Stimulated activated CD4-positive, alpha-beta T cell treated with anti-CD3 and anti-CD28 coated beads, Interleukin-1b, Interleukin-23, amount 100 ng/mL, for 48 hours (primary cell): ENCODE results near the gene RTN4.
A peak's percentile ranks its signal among the peaks of the same experiment; 100 is the strongest.
"Not testable (repeated sequence)": the region's sequence is repeated elsewhere in the genome, so short reads cannot be mapped to it uniquely, and the experiment has no call there.

Experiments
- DNase-seq: peaks from one replicate; pipeline ENCODE4 v3.0.0-alpha.2; 2020

RTN4 gene

DNA sequence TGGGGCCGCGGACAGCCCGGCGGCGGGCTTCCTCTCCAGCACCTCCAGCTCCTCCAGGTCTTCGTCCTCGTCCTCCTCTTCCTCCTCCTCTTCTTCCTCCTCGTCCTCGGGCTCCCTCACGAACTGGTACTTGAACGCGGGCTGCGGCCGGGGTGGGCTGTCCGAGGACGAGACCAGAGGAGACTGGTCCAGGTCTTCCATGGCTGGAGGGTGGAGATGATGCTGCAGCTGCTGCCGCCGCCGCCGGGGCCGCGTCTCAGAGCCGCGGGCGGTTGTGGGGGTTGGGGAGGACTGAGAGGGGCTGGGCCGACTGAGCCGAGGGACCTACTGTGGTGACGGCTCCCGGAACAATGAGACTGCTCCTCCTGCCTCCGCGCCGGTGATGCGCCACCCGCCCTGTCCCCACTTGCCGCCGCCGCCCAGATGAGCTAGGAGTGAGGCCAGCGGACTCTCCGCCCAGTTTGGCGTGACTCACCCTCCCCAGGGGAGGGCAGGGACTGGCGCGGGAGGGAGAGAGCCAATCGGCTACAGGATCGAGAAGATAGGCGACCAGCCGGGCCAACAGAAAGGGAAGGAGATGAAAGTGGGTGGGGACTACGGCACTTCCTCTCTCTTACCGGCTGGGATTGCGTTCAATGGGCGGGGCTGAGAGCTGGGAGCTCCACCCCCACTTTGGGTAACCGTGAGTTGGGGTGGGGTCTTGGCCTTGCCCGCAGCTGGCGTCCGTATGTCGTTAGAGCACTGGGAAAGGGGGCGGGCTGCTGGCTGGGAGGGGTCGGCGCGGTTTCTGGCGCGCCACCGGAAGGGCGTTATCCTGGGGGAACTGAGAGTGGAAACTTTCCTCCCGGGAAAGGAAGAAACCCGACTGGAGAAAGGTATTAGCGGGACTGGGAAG is at the start of gene RTN4:
TSS of gene RTN4 (minus strand) at position 352 of the 895 bp plus-strand sequence. CDS start at position 201, 151 bp downstream.
- DNase-seq: peak; percentile 100

- DNase-seq: no peak
These were observed 49.2 kb upstream of the RTN4 start for GRCh38 chr2:55099493-55099877.

DNA sequence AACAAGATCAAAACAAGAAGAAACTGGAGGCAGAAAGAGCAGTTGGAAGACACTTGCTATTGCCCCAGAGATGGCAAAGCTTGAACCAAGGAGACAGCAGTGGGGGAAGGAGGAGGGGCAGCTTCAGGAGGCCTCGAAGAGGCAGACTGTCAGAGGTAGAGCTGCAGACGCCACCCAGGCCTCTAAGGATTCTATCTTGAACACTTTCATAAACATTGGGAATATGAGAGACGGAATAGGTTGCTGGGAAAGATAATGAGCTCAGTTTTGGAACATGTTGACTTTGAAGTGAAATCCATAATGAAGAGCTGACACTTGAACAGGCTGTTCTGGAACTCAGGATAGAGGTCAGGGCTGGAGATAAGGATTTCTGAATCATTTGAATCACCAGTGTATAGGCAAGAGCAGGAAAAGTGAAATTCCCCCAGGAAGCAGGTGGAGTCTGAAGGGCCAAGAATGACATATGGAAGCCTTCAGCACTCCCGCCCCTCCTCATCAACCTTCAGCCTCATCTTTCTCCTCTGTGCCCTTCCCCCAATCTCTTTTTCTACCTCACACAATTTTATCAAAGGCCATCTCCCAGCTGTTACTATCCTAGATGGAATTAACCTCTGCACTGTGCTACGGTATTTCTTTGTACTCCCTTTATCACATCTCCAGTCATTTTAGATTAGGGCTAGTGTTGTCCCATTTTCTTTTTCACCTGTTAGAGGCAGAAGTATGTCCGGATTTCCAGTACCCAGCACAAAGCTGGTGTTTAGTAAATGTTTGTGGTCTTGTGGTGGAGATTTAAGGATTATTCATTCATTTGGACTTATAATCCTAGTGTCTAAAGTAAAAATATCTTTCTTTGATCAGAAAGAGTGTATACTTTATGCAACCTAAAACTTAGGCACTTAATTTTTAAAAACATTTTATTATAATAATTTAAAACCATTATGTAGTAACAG is 47.5 kb upstream of the RTN4 start:
- DNase-seq: no peak

- DNase-seq: no peak
These were observed 46.8 kb upstream of the RTN4 start for GRCh38 chr2:55097082-55097460.

DNA sequence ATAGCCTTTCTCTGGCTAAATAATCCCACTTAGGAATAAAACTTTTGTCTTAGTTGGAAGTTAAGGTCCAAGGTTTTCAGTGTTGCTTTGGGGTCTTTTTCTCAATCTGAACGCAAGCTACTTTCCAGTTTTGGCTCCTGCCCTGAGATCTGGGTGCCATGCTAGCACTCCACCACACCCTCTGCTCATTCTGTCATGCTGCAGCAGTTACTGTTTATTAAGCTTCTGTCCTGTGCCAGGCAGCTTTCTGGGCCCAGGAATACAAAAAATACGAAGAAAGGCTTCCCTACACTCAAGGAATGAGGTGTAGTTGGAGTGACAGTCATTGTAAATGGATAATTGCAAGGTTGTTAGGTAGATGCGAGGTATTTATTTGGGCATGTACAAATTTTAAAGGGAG is 46.3 kb upstream of the RTN4 start:
- DNase-seq: no peak

GRCh38 chr2:55093381-55093780 is 43.1 kb upstream of the RTN4 start:
- DNase-seq: no peak

DNA sequence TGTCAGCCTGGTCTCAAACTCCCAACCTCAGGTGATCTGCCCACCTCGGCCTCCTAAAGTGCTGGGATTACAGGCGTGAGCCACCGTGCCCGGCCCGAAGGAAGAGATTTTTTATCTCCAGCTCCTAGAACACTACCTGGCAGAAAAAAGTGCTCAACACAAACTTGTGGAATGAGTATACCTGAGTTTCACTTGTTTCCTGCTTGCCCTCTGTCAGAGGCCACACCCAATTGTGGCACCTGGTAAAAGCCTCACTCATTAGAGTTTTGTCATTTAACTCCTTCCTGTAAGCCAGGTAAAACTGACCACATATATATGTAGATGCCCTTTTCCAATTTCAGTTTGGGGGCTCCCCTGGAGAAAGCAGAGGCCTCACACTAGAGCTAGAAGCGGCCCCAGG is 42.2 kb upstream of the RTN4 start:
- no peak for DNase-seq

DNA sequence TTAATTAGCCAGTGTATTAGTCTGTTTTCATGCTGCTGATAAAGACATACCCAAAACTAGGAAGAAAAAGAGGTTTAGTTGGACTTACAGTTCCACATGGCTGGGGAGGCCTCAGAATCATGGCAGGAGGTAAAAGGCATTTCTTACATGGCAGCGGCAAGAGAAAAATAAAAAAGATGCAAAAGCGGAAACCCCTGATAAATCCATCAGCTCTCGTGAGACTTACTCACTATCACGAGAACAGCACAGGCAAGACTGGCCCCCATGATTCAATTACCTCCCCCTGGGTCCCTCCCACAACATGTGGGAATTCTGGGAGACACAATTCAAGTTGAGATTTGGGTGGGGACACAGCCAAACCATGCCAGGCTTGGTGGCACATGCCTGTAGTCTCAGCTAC is 41.4 kb upstream of the RTN4 start:
- not testable (repeated sequence) for DNase-seq

DNA sequence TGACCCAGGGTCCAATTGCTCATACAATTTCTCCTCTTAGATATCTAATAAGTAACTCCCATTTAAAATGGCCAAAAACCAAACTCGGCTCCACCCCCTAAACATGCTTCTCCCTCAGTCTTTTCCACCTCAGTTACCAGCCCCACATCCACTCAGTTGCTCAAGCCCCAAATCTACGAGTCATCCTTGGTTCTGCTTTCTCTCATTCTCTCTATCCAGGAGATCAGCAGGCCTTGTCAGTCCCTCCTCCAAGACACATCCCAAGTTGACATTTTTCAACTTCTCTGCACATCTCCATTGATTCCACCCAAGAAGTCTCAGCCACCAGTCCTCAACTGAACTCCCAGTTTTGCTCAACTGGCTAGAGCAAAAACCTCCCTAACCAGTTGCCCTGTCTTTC is 40.5 kb upstream of the RTN4 start:
- no peak for DNase-seq

- no peak for DNase-seq
These were observed 39.5 kb upstream of the RTN4 start for GRCh38 chr2:55089726-55090125.

DNA sequence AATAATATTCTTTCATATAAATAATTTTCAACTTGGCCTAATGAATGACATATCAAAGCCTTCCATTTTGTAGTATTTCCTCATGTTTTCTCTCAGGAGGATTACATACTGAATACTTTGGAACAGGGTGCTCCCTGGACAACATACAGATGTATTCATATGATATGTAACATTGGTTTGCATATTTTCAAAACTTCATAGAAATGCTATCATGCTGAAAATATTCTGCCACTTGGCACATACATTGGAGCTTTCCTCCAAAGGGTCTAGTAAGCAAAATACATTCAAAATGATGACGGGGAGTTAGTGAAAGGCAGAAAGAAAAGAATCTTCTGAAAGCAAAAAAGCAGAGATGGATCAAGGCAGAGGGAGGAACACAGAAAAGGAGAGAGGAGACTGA is 38.1 kb upstream of the RTN4 start:
- no peak for DNase-seq

DNA sequence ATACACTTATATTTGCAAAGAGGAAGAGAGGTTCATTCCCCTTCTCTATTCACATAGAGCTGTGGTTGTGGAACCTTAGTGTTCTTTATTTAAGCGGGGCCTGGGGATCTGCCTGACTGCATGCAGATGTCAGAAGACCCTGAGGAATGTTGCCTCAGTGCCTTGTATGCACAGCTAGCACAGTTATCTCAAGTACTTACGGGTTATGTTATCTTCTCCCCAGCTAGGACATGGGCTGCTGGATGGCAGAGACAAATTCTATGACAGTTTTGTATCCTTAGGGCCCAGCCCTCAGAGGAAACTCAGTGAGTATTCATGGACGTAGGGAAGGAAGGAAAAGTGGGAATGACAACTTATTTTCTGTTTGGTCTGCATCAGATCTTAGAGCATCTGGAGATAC is 37.7 kb upstream of the RTN4 start:
- no peak for DNase-seq

- DNase-seq: no peak
These were observed 37.2 kb upstream of the RTN4 start for GRCh38 chr2:55087501-55087900.

DNA sequence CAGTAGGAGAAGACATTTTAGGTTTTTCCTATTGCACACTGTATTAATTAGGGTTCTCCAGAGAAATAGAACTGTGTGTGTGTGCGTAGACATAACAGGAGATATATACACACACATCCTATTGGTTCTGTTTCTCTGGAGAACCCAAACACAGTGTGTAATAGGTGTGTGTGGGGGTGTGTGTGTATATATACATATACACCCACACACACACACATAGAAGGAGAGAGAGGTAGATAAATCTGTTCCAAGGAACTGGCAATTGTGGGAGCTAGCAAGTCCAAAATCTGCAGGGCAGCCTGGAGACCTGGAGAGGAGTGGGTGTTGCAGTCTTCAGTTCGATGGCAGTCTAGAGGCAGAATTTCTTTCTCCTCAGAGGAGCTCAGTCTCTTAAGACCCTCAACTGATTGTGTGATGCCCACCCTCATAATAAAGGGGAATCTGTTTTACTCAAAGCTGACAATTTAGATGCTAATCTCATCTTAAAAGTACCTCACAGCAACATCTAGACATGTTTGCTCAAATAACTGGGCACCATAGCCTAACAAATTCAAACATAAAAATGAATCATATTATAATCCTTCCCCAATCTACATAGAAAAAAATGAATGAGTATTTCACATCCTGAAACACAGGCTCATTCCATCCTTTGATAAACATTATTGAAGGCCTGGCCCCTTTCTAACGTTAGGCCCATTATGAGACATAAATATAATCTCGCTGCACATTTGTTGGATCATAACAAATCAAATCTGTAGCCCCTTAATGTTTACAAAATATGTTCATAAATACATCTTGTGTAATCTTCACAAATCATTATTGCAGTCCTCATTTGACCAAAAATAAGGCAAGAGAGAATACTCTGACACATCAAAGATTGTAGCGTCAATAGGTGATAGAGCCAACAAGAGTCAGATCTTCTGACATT is 35.1 kb upstream of the RTN4 start:
- DNase-seq: no peak

GRCh38 chr2:55084641-55085040 is 34.4 kb upstream of the RTN4 start:
- no peak for DNase-seq

DNA sequence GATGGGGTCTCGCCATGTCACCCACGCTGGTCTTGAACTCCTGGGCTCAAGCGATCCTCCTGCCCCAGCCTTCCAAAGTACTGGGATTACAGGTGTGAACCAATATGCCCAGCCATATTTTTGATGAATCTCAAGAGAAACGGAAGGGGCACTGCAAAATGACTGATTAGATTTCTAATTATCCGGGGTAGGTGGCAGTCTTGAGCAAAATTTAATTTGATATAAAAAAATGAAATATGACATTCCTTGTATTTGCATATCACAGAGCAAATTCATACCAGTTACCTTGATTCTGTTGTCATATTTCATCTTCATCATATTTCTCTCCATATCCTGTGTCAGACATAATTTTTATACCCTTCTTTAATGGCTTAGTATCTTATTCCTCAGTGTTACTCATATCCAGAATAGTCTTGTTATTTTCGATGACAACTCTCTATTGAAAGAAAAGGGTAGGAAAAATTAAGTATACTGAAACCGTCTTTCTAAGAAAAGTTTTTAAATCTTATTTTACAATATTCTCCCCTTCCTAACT is 30.0 kb upstream of the RTN4 start:
- DNase-seq: no peak

DNA sequence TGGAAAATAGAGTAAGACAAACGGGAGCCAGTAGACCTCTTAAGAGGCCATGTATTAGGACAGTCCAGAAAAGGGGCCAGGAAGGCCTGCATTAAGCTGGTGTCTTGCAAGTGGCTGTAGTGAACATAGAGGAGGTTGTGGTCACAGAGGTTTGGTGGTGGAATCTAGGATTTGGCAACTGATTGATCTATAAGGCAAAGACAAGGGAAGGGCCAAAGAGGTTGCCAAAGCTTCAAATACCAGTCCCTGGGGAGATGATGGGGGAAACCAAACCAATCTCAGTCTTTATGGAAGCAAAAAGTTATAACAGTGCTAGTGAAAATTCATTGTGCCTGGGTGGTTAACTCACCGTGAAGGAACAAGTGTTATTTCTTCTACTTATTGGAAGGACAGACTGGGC is 28.7 kb upstream of the RTN4 start:
- DNase-seq: no peak

GRCh38 chr2:55076721-55077120 is 26.5 kb upstream of the RTN4 start:
- no peak for DNase-seq

GRCh38 chr2:55076019-55076418 is 25.8 kb upstream of the RTN4 start:
- not testable (repeated sequence) for DNase-seq

- DNase-seq: no peak
These were observed 23.0 kb upstream of the RTN4 start for GRCh38 chr2:55073000-55073983.

GRCh38 chr2:55063713-55064323 is 13.6 kb upstream of the RTN4 start:
- no peak for DNase-seq
